ENCODE data around the gene GRIN2C.

The GRIN2C gene

GRCh38 chr17:74819801-74820436 is 39.8 kb downstream of the GRIN2C start:
- Histone ChIP-seq H3K36me3 (replicated peaks; ENCODE audit: low read depth, low read length) (no peaks in the 10 kb centered on the region), H3K27me3 (ENCODE audit: low read depth, low read length) (no peaks in the 10 kb centered on the region), H3K4me1 (ENCODE audit: low read length) (no peaks in the 10 kb centered on the region), H3K4me3 (ENCODE audit: low read length) (no peak overlapping the region), H4K20me1 (ENCODE audit: insufficient read depth, low read length) (no peaks in the 10 kb centered on the region), H3K4me2 (ENCODE audit: low read length) (no peak overlapping the region), H3K27ac (ENCODE audit: low read length) (no peak overlapping the region), H3K79me2 (ENCODE audit: low read length) (no peaks in the 10 kb centered on the region), H3K9ac (ENCODE audit: low read length) (no peak overlapping the region), H2AFZ (ENCODE audit: low read depth, low read length) (no peak overlapping the region), H3K9me3 (ENCODE audit: insufficient read depth, low read length) (no peaks in the 10 kb centered on the region)
- no peak for TF ChIP-seq CTCF (IDR thresholded peaks at IDR 0.05; ENCODE audit: low read depth, low read length)
- TF ChIP-seq EZH2phosphoT487 (IDR thresholded peaks at IDR 0.05; ENCODE audit: low read depth): no peak

- Histone ChIP-seq H3K4me3 (ENCODE audit: low read length) (no peak overlapping the region), H4K20me1 (ENCODE audit: insufficient read depth, low read length) (no peaks in the 10 kb centered on the region), H3K27me3 (ENCODE audit: low read depth, low read length) (no peaks in the 10 kb centered on the region), H3K27ac (ENCODE audit: low read length) (no peak overlapping the region), H3K9me3 (ENCODE audit: insufficient read depth, low read length) (no peaks in the 10 kb centered on the region), H2AFZ (ENCODE audit: low read depth, low read length) (no peak overlapping the region), H3K4me2 (ENCODE audit: low read length) (no peak overlapping the region), H3K4me1 (ENCODE audit: low read length) (no peaks in the 10 kb centered on the region), H3K79me2 (ENCODE audit: low read length) (no peaks in the 10 kb centered on the region), H3K36me3 (replicated peaks; ENCODE audit: low read depth, low read length) (no peaks in the 10 kb centered on the region), H3K9ac (ENCODE audit: low read length) (no peak overlapping the region)
- TF ChIP-seq EZH2phosphoT487 (IDR thresholded peaks at IDR 0.05; ENCODE audit: low read depth) (no peak), CTCF (IDR thresholded peaks at IDR 0.05; ENCODE audit: low read depth, low read length) (no peak)
These were observed 41.3 kb downstream of the GRIN2C start for GRCh38 chr17:74818291-74818938.

GRCh38 chr17:74816905-74817620 is 42.6 kb downstream of the GRIN2C start:
- H4K20me1 ChIP-seq (ENCODE audit: insufficient read depth, low read length): no peaks in the 10 kb centered on the region

More at GRCh38 chr17:74816905-74817620, 42.6 kb downstream of the GRIN2C start:
- Histone ChIP-seq H3K27me3 (ENCODE audit: low read depth, low read length) (no peaks in the 10 kb centered on the region), H2AFZ (ENCODE audit: low read depth, low read length) (no peak overlapping the region), H3K9ac (ENCODE audit: low read length) (no peak overlapping the region), H3K4me1 (ENCODE audit: low read length) (no peaks in the 10 kb centered on the region), H3K36me3 (replicated peaks; ENCODE audit: low read depth, low read length) (no peaks in the 10 kb centered on the region), H3K9me3 (ENCODE audit: insufficient read depth, low read length) (no peaks in the 10 kb centered on the region), H3K27ac (ENCODE audit: low read length) (no peak overlapping the region), H3K4me3 (ENCODE audit: low read length) (no peak overlapping the region), H3K79me2 (ENCODE audit: low read length) (no peaks in the 10 kb centered on the region), H3K4me2 (ENCODE audit: low read length) (no peak overlapping the region)
- TF ChIP-seq EZH2phosphoT487 (IDR thresholded peaks at IDR 0.05; ENCODE audit: low read depth) (no peak), CTCF (IDR thresholded peaks at IDR 0.05; ENCODE audit: low read depth, low read length) (no peak)

All from OCI-LY3 (cell line).